GM18511 (cell line): ENCODE data around the gene ZNF316.
"Not testable (repeated sequence)": the region's sequence is repeated elsewhere in the genome, so short reads cannot be mapped to it uniquely, and the experiment has no call there.

Source experiments
- ATAC-seq: cut with Tn5 transposase; IDR thresholded peaks from one replicate; pipeline ENCODE4 v1.9.1; 2021; ENCODE audit warnings: mild to moderate bottlenecking, moderate library complexity; ENCODE audit not compliant: unreplicated experiment

Gene ZNF316

GRCh38 chr7:6646465-6646864 is 9.3 kb downstream of the ZNF316 start:
- ATAC-seq: no peak

- no peak for ATAC-seq
Measured at GRCh38 chr7:6647080-6647479, 10.0 kb downstream of the ZNF316 start.

DNA sequence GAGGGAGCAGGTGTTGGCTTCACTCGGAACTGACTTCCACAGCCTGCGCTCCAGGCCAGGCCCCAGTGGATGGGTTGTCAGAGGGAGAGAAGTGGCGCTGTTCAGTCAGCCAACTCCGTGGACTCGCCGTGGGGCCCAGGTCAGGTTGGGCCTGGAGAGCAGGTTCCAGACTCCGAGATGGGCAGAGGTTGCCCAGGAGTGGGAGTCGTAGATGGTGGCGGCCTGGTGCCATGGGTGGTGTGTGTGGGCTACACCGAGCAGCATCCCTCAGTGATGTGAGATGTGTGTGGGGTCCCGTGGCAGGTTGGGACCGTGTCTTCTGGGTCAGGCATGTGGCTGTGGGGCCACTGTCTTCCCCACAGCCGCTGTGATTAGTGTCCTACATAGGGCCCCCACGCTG is 10.4 kb downstream of the ZNF316 start:
- ATAC-seq: no peak

GRCh38 chr7:6648066-6648814 is 11.1 kb downstream of the ZNF316 start:
- ATAC-seq: no peak

DNA sequence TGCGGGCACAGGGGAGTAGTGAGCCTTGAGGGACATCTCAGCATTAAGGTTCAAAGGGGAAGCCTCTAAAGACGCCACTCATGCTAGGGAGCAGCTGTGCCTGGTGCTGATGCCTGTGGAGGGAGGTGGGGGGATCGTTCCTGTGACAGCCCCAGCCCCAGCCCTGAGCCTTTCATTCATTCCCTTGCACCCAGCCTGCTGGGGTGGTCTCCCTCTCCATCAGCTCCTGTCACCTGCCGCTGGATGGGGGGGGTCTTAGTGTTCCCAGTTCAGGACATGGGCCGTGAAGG is 11.6 kb downstream of the ZNF316 start:
- no peak for ATAC-seq

DNA sequence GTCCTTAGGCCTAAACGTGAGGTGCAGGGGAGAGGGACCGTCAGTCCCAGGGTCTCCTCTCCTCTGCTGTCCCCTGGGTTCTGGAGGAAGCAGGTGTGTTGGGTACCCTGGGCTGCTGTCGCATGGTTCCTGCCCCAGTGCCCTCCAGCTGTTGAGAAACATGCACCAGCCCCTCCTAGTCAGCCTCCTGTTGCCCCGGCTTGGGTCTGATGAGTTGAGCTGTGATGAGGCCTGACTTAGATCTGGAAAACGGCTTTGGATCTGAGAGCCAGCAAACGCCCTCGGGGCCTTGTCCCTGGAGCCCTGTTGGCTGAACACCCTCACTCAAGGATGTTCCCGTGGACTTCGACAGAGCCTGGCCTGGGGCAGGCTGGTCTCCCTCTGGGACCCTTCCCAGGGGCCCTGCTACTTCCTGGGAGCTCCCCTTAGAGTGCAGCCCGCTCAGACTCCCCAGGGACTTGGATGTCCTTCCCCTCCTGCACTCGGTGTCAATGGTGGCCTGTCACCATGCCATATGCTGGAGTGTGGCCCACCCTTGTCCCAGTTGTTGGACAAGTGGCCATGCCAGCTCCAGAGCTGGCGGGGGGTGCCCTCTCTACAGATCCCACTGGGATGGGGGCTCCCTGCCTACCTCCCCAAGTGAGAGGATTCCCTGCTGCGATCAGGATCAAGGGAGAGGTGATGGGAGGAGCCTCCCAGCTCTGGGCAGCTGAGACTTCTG is 12.3 kb downstream of the ZNF316 start:
- ATAC-seq: no peak

- ATAC-seq: no peak
Measured at GRCh38 chr7:6650086-6650485, 13.0 kb downstream of the ZNF316 start.

DNA sequence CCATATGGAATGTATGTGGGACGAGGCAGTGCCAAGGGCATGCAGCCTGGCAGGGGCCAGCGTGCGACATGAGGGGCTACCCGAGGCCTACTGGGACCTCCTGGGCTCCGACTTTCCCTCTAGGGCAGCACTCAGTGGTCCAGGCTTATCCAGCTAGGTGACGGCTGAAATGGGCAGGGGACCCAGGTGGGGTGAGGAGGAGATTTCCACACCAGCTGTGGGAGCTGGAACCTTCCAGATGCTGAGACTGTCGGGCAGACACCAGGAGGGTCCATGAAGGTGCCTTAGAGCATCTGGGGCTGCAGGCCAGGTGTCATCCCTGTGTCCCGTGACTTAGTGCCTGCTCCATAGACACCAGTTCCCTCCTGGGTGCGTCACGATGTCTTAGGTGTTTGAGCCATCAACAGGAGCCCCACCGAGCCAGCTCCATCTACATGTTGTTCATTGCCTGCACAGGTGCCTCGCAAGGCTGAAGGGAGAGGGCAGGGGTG is 13.4 kb downstream of the ZNF316 start:
- ATAC-seq: no peak

DNA sequence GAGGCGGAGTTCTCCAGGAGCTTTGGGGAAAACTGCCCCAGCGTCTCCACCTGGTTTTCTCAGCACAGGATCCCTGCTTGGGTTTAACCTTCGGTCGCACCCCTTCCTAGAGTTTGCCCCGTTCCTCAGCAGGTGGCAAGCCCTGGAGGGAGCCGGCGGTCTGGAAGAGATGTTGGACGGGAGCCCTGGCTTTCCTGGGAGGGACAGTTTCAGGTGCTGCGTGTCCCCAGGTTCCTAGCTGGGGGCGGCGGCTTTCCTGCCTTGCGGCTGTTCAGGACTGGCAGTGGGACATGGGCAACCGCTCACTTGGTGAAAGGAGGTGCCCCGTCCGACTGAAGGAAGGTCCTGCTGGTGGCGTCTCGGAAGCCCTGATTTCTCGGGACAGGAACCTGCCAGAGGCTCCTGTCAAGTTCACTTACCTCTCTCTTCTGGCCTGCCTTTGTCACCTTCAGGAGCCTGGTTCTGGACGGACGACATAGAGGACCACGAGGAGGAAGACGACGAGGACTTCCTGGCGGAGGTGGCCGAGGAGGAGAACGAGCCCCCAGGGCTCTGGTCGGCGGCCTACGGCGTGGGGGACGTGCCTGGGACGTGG is 14.8 kb downstream of the ZNF316 start:
- no peak for ATAC-seq

GRCh38 chr7:6652446-6653011 is 15.4 kb downstream of the ZNF316 start:
- no peak for ATAC-seq

- no peak for ATAC-seq
Measured at GRCh38 chr7:6653071-6654003, 16.2 kb downstream of the ZNF316 start.

DNA sequence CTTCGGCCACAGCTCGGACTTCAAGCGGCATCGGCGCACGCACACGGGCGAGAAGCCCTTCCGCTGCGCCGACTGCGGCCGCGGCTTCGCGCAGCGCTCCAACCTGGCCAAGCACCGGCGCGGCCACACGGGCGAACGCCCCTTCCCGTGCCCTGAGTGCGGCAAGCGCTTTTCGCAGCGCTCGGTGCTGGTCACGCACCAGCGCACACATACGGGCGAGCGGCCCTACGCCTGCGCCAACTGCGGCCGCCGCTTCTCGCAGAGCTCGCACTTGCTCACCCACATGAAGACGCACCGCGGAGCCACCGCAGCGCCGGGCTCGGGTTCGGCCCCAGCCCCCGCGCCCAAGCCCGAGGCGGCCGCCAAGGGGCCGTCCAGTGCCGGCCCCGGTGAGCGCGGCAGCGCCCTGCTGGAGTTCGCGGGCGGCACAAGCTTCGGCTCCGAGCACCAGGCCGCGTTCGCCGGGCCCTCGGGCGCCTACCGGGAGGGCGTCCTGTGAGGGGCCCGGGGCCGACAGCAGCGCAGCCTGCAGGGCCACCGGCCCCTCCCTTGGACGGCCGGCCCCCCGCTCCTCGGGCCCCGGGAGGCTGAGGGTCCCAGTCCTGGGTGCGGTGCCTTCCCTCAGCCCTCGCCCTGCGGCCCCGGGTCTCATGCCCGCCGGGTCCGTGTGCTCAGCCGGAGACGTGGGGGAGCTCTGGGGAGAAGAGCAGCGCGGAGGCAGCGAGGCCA is 17.2 kb downstream of the ZNF316 start:
- no peak for ATAC-seq

DNA sequence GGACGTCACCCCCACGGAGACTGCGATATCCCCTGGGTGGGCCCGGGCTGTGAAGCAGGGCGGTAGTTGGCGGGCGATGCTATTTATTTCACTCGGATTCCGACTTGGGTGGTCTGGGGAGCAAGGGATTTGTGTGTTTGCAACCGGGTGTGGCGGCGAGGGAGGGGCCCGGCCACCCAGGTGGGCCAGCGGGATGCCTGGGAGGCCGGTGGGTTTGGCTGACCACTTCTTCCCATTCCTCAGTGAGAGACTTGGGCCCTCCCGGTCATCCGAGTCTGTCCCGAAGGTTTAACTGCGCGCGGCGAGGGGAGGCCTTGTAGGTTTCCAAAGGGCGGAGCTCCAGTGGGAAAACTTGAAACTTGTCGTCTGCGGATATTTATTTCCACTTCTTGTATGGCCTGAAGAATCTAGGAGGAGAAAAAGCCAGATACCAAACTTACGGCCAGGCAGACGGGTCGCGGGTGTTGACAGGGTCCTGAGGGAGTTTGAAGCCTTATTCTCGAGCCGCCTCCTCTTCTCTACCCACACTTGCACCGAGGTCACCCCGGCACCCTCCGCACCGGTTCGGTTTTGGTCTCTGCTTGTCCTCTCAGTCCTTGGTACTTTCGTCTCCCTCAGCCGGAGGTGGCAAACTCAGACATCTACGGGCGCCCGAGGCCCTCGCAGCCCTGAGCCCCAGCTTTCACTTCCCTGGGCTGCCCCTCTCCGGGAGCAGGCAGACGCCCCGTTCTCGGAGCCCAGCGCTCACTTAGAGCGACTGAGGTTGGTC is 17.9 kb downstream of the ZNF316 start:
- ATAC-seq: no peak

DNA sequence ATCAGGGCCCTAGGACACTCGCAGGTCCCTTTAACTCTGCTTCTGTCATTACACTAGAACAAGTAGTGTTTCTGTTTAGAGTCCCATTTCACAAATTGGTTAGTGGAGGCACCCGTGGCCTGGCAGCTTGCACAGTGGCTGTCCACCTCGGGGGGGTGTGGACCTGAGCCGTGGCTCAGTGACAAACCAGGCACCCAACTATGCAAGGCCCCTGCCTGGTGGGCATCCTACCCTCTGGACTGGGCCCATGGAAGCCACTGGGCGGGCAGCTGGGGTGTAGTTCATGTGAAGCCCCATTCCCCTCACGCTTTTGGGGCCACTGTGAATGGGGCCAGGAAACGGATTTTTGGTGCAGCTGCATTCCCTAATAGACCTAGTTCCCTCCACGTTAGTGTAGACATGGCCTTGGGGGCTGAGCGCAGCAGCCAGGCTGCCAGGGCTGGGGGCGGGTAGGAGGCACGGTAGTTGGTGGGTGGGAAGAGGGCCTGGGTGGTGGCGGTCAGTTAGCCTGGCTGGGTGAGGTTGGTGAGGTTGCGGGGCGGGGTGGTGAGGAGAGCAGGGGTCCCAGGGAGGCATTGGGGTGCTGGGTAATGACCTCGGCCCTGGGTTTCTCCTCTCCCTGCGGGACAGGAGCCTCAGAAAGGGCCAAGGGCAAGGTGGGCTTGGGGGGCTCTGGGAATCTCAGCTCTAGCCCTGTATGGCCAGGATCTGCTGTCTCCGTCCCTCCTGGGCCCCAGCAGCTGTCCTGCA is 18.7 kb downstream of the ZNF316 start:
- no peak for ATAC-seq

GRCh38 chr7:6656413-6656812 is 19.3 kb downstream of the ZNF316 start:
- ATAC-seq: no peak

DNA sequence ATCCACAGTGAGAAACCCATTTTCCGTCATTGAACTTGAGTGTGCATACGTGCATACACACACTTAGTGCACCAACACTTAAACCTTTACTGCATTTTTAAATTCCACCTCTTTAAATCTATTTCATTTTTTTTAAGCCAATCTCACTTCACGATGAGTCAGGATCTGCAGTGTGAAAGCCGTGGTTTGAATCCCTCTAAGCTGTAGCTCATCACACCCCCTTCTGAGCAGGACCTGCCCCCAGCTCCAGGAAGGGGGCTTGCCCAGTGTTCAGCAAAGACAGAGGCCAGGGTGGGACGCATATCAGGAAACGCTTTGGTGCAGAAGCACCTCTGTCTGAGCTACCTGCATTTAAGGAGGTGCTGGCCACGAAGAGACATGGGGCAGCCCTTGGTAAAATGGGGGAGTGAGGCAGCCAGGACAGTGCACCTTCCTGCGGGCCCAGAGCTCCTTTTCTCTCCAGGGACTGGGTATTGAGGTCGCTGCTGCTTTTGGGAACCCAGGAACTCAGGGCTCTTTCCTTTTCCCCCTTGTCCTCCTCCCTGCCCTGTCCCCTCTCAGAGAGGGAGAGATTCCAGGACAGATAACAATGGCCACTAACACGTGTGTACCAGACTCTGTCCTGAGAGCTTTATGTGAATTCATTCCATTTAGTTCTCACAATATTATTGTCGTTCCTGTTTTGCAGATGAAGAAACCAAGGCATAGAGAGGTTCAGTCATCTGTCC is 21.7 kb downstream of the ZNF316 start:
- ATAC-seq: no peak

GRCh38 chr7:6670851-6671250 is 33.7 kb downstream of the ZNF316 start:
- not testable (repeated sequence) for ATAC-seq

DNA sequence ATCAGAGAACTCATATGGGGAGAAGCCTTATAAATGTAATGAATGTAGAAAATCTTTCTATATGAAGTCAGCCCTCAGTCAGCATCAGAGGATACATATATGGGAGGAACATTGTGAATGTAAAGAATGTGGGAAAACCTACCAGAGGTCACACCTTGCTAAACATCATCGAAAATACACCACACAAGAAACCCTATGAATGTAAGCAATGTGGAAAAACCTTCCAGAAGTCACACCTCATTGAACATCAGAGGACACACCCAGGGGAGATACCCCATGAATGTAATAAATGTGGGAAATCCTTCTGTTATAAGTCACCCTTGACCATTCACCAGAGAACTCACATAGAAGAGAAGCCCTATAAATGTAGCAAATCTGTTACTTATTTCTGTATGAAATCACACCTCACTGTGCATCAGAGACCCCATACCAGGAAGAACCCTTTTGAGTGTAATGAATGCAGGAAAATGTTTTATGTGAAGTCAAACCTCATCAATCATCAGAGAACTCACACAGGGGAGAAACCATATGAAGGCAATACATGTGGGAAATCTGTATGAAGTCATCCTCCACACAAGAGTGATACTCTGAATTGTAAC is 38.8 kb downstream of the ZNF316 start:
- no peak for ATAC-seq
